HG02571 (cell line): Measurements from ENCODE around the gene ZSCAN21.

Experiments used
- ATAC-seq: cut with Tn5 transposase; IDR thresholded peaks from one replicate; pipeline ENCODE4 v1.9.1; 2021; ENCODE audit warnings: mild to moderate bottlenecking, moderate library complexity; ENCODE audit not compliant: unreplicated experiment

The ZSCAN21 gene

GRCh38 chr7:100072462-100072861, 22.9 kb downstream of the ZSCAN21 start:
- no peak for ATAC-seq

GRCh38 chr7:100074841-100075240, 25.3 kb downstream of the ZSCAN21 start:
- no peak for ATAC-seq

GRCh38 chr7:100075418-100075817, 25.8 kb downstream of the ZSCAN21 start:
- no peak for ATAC-seq

GRCh38 chr7:100077205-100077604, 27.6 kb downstream of the ZSCAN21 start:
- ATAC-seq, result no peak

- no peak for ATAC-seq
These were observed 29.5 kb downstream of the ZSCAN21 start for GRCh38 chr7:100079024-100079560.

DNA sequence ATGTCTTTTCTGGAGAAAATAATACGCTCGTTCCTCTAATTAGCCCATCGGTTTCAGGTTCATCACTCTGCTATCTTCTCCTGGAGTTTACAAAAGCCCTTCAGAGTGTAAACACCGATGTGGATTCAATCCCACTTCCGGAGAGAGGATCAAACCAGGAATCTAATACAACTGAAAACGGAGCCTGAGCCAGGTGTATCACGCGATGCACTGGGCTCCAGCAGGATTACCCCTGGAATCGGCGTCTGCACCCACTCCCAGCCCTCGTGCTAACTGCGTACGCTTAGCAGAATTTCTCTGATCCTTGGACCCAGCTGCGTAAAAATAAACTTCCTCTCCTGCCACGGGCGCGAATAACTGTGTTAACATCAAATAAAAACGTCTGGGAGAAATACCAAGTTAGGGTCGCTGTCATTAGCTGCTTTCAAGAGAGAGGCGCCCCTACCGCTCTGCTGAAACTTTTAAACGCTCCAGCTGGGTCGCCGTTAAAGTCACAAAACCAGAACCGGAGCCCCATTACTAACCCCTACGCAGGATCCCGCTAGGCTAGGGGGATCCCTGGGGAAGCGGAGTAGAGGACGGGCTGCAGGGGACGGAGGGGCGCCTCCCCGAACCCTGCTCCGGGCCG, 31.4 kb downstream of the ZSCAN21 start:
- no peak for ATAC-seq

DNA sequence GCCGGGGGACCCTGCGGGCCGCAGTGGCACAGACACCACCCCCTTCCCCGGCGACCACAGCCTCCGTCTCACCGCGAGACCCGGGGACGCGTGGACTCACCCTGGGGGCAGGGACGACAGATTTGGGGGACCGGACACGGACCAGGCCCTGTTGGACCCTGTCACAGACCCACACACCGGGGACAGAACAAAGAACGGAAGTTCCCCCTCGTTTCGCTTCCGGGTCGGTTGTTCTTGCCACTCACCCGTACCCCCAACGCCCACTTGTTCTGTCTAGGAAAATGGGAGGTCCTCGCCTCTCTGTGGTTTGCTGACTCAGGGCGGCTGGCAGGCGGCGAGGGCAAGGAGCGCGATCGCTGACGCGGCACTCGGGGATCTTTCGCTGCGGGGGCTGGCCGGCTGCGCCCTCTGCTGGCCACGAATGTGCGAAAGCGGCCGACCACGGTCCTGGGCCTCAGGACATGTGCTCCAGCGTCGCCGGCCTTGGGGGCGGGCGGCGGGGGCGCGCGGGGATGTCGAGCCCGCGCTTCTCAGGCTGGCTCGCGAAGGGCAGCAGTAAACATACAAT, 32.0 kb downstream of the ZSCAN21 start, which contains the start of gene ZNF3:
Gene ZNF3, minus strand, starts transcription at position 189 of the 568 bp plus-strand sequence. CDS start 4,366 bp downstream, outside the sequence.
- ATAC-seq, result peak; percentile 81

DNA sequence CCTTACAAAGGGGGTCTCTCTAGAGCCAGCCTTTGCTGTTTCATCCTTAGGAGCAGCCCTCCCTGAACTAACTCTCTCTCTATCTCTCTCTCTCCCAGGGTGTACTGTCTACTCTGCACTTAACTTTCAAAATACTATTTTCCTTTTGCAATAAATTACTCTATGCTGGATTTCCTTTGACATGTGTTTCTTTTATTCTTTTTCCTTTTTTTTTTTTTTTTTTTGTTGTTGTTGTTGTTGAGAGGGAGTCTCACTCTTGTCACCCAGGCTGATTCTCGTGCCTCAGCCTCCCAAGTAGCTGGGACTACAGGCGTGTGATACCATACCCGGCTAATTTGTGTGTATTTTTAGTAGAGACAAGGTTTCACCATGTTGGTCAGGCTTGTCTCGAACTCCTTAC, 33.4 kb downstream of the ZSCAN21 start:
- no peak for ATAC-seq

DNA sequence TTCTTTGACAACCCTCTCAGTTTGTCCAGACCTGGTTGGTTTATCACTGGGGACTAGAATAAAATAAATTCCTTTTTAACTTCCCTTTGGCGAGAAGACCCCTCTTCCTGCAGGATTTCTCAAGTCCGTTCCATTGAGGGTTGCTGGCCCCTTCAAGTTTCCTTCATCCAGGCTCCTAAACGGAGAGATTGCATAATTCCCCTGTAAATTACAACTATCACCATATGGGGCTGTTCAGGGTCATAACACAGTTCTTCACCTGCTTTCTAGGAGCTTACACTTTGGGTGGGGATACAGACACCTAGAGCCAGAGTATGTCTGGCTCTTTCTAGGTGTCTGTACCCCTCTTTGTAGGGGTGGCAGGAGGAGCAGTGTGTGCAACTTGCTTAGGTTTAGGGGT, 35.9 kb downstream of the ZSCAN21 start:
- ATAC-seq, result no peak

DNA sequence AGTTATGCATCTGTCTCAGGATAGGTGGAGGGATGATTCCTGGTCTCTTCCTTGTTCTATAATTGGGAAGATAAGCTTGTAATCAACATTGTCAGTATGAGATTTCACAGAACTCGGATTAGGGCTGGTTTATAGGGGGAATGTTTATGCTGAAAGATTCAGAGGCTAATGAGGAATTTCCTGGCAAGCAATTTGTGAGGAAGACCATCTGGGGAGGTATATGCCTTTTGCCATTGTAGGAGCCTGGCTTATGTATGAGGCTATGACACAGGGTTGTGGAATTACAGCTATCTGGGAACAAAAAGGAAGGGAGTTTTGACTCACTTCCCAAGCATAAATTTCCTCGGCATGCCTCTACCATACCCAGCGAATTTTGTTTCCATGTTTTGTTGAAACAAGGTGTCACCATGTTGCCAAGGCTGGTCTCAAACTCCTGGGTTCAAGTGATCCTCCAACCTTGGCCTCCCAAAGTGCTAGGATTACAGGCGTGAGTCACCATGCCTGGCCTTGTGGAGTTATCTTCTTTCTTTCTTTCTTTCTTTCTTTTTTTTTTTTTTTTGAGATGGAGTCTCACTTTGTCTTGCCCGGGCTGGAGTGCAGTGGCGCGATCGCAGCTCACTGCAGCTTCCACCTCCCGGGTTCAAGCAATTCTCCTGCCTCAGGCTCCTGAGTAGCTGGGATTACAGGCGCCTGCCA, 37.6 kb downstream of the ZSCAN21 start:
- no peak for ATAC-seq

- no peak for ATAC-seq
These were observed 38.6 kb downstream of the ZSCAN21 start for GRCh38 chr7:100088095-100088620.

- ATAC-seq, result no peak
These were observed 39.3 kb downstream of the ZSCAN21 start, which contains the start of gene COPS6 for GRCh38 chr7:100088621-100089457. COPS6 (plus strand) TSS chr7:100088969; CDS start chr7:100088991, 22 bp downstream.

GRCh38 chr7:100089458-100090196, 40.1 kb downstream of the ZSCAN21 start:
- no peak for ATAC-seq

DNA sequence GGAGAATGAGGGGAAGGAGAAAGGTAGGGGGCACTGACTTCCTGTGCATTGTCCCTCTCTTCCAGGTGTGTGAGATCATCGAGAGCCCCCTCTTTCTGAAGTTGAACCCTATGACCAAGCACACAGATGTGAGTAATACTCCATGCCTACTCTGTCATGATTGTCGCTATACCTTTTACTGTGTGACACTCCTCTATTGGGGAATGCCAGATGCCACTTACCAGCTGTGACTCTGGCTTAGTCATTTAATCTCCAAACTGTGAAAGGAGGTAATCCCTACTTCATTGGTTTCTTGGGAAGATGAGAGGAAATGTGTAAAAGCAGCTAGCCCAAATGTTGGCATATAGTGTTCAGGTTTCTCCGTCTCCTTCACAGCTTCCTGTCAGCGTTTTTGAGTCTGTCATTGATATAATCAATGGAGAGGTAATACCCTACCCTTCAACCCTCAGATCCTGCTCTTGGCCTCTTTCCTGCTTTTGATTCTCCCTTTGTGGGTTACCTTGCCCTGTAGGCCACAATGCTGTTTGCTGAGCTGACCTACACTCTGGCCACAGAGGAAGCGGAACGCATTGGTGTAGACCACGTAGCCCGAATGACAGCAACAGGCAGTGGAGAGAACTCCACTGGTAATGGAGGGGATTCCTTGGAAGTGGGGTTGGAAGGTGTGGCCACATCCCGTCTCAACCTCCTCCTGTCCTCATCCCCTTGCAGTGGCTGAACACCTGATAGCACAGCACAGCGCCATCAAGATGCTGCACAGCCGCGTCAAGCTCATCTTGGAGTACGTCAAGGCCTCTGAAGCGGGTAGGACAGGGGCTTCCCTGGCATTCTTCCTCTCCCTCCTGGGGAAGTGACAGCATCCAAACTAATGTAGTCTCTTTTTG, 41.2 kb downstream of the ZSCAN21 start:
- no peak for ATAC-seq

DNA sequence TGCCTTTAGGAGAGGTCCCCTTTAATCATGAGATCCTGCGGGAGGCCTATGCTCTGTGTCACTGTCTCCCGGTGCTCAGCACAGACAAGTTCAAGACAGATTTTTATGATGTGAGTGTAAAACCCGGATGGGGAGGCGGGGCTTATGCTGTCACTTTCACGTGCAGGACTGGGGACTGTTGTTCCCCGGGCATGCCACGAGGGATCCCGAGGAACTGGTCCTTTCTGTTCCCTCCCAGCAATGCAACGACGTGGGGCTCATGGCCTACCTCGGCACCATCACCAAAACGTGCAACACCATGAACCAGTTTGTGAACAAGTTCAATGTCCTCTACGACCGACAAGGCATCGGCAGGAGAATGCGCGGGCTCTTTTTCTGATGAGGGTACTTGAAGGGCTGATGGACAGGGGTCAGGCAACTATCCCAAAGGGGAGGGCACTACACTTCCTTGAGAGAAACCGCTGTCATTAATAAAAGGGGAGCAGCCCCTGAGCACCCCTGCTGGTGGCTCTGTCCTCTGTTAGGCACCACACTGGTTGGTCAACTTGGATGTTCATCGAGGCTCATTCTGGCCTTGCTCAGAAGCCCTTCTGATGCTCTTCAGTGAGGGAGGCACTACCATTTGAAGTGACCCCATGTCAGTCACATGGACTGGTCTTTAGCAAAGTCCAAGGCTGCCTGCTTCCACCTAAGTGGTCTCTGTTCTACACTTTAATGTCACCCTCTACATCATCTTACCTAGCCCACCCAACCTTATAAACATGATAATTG, 42.0 kb downstream of the ZSCAN21 start:
- no peak for ATAC-seq

DNA sequence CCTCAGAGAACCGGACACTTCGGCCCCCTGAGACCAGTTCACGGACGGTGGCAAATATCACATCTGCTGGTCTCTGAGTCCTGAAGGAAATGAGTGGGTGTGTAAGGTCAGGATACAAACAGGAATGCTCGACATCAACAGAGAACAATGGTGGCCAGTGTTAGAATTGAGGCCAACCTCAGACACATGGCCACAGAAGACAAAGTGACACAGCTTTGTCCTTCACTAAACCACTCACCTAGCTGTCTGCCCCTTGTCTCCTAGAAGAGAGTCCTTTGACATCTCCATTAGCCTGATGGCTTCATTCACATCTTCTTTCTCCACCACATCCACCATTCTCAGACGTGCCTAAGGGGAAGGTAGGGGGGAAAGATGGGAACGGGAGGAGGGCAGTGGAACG, 43.5 kb downstream of the ZSCAN21 start:
- no peak for ATAC-seq

- ATAC-seq, result no peak
These were observed 43.9 kb downstream of the ZSCAN21 start for GRCh38 chr7:100093498-100093897.

DNA sequence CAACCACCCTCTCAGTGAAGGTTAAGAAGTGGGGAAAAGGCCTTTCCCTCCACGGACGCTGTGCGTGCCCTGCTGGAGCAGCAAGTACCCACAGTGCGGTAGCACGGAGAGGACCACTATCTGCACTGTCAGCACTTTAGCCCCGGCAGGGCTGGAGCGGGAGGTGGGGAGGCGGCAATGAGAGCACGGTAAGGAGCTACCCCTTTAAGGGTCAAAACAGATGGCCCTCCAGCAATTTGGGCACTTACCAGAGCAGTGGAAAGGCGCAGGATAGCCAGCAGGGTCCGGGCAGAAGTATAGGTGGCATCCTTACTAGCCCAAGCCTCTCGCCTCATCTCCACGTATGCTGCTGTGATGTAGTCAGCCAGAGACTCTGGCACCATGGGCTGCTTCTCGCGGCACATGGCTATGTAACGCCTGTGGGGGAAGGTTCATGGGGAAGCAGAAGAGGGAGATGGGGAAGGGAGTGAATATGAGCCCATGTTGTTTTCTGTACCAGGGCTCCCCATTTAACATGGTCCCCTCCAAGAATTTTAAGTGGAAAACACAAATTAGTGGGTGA, 44.4 kb downstream of the ZSCAN21 start:
- ATAC-seq, result no peak
